Measurements from ENCODE around the gene GAB4. TPM values are rescaled to one million over a fixed set of nuclear protein-coding genes. Genes with fewer than 3 reads are reported as not detected.

The GAB4 gene, protein sequence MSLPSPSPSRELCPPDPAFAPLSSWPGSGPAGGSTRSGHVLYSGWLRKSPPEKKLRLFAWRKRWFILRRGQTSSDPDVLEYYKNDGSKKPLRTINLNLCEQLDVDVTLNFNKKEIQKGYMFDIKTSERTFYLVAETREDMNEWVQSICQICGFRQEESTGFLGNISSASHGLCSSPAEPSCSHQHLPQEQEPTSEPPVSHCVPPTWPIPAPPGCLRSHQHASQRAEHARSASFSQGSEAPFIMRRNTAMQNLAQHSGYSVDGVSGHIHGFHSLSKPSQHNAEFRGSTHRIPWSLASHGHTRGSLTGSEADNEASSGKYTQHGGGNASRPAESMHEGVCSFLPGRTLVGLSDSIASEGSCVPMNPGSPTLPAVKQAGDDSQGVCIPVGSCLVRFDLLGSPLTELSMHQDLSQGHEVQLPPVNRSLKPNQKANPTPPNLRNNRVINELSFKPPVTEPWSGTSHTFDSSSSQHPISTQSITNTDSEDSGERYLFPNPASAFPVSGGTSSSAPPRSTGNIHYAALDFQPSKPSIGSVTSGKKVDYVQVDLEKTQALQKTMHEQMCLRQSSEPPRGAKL
- not detected in 2 replicates for total RNA-seq
- polyA plus RNA-seq, result not detected in 2 replicates
- not detected in 2 replicates for polyA plus RNA-seq (2012)
- not detected in 2 replicates for polyA minus RNA-seq (ENCODE audit: low replicate concordance)

DNA sequence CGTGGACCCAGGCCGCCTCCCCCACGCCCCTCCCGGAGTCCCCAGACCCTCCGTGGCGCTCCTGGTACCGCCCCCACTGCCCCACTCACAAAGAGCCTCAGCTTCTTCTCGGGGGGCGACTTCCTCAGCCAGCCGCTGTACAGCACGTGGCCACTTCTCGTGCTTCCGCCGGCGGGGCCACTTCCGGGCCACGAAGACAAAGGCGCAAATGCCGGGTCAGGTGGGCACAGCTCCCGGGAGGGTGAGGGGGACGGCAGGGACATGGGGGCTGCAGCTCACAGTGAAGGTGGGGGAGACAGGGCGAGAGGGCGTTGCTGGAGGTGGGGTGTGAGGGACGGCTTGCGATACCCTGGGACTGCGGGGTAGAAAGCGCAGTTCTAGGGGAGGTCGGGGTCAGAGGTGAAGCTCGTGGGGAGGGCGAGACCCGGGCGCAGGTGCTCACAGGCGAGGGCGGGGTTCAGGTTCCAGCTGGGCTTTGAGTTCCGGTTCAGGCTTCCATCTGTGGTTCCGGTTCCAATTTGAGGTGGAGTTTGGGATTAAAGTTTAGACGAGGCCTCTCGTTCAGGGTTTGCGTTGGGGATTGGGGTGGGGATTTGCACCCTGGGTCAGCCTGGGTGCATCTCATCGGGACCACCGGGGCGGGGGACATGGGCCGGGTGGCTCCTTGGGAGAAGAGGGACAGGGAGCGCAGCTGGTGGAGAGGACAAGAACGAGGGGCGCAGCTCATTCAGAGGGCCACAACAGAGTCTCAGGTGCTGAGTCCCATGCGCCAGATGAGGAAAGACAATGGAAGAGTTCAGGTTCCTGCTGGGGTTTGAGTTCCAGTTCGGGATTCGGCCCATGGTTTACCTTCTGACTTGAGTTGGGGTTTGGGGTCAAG, at the start of gene GAB4:
Gene GAB4, minus strand, starts transcription at position 371 of the 880 bp plus-strand sequence. Its CDS starts 108 bp downstream, at position 263.
- no peaks in the 10 kb centered on the region for H3K36me3 ChIP-seq (ENCODE audit: control insufficient read depth, insufficient read depth, low read length)
- no peak within 1 kb of the TSS for H3K9ac ChIP-seq (ENCODE audit: insufficient read depth, low read length)
- no peaks in the 10 kb centered on the region for H3K9me3 ChIP-seq (ENCODE audit: control insufficient read depth, insufficient read depth, low read depth, low read length)
- no peak within 1 kb of the TSS for H3K27ac ChIP-seq (ENCODE audit: insufficient read depth, low read length)
- no peak within 1 kb of the TSS for H2AFZ ChIP-seq (ENCODE audit: low read length)
- H3K79me2 ChIP-seq (ENCODE audit: control insufficient read depth, insufficient read depth, low read length), result no peaks in the 10 kb centered on the region
- DNase-seq (ENCODE audit: low read depth in 2 of 2), result no peak
- no peak within 1 kb of the TSS for H3K4me2 ChIP-seq (ENCODE audit: extremely low read depth, insufficient read depth, low read length)
- H3K27me3 ChIP-seq (ENCODE audit: control insufficient read depth, insufficient read depth, low read length), result no peaks in the 10 kb centered on the region
- no peaks in the 10 kb centered on the region for H4K20me1 ChIP-seq (ENCODE audit: control insufficient read depth, extremely low read depth, insufficient read depth, low read length)
- no peak for TF ChIP-seq EZH2 (IDR thresholded peaks at IDR 0.05; ENCODE audit: low read length, missing control alignments)
- TF ChIP-seq, protein P1, sequence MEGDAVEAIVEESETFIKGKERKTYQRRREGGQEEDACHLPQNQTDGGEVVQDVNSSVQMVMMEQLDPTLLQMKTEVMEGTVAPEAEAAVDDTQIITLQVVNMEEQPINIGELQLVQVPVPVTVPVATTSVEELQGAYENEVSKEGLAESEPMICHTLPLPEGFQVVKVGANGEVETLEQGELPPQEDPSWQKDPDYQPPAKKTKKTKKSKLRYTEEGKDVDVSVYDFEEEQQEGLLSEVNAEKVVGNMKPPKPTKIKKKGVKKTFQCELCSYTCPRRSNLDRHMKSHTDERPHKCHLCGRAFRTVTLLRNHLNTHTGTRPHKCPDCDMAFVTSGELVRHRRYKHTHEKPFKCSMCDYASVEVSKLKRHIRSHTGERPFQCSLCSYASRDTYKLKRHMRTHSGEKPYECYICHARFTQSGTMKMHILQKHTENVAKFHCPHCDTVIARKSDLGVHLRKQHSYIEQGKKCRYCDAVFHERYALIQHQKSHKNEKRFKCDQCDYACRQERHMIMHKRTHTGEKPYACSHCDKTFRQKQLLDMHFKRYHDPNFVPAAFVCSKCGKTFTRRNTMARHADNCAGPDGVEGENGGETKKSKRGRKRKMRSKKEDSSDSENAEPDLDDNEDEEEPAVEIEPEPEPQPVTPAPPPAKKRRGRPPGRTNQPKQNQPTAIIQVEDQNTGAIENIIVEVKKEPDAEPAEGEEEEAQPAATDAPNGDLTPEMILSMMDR (conservative IDR thresholded peaks at IDR 0.05 in 1 of 2, IDR thresholded peaks at IDR 0.05 in 1 of 2; ENCODE audit: low read depth in 1 of 2, low read length in 2 of 2), result no peak
- H3K4me3 ChIP-seq (replicated peaks in 1 of 4; ENCODE audit: control extremely low read depth in 1 of 4, insufficient read depth in 1 of 4, low read depth in 3 of 4, low read length in 4 of 4), result no peak within 1 kb of the TSS
- no peaks in the 10 kb centered on the region for H3K4me1 ChIP-seq (ENCODE audit: control insufficient read depth, extremely low read depth, insufficient read depth, low read length)

DNA sequence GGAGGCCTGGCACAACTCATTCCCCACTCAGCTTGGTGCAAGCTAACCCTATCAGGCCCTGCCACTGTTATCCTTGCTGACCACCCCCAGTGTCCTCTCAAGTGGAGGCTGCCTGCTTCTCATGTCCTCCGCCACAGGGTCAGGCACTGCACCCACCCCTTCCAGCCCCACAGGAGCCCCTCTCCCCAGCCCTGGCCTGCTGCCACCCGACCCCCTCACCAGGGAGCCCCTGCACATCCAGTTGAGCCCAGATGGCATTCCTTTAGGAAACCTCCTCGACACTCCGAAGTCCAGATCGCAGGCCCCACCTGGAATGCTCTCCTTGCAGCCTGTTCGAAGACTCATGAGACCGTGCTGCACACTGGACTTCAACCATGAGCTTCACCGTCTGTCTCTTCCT, 48.8 kb upstream of the GAB4 start:
- Histone ChIP-seq H4K20me1 (ENCODE audit: control insufficient read depth, extremely low read depth, insufficient read depth, low read length) (no peaks in the 10 kb centered on the region), H3K9ac (ENCODE audit: insufficient read depth, low read length) (no peak overlapping the region), H3K4me3 (replicated peaks in 1 of 4; ENCODE audit: control extremely low read depth in 1 of 4, insufficient read depth in 1 of 4, low read depth in 3 of 4, low read length in 4 of 4) (no peak overlapping the region), H3K27me3 (ENCODE audit: control insufficient read depth, insufficient read depth, low read length) (no peaks in the 10 kb centered on the region), H3K4me2 (ENCODE audit: extremely low read depth, insufficient read depth, low read length) (no peak overlapping the region), H3K27ac (ENCODE audit: insufficient read depth, low read length) (no peak overlapping the region), H3K36me3 (ENCODE audit: control insufficient read depth, insufficient read depth, low read length) (no peaks in the 10 kb centered on the region), H3K9me3 (ENCODE audit: control insufficient read depth, insufficient read depth, low read depth, low read length) (no peaks in the 10 kb centered on the region), H3K4me1 (ENCODE audit: control insufficient read depth, extremely low read depth, insufficient read depth, low read length) (no peaks in the 10 kb centered on the region), H3K79me2 (ENCODE audit: control insufficient read depth, insufficient read depth, low read length) (no peaks in the 10 kb centered on the region), H2AFZ (ENCODE audit: low read length) (no peak overlapping the region)
- TF ChIP-seq, protein P1 (conservative IDR thresholded peaks at IDR 0.05 in 1 of 2, IDR thresholded peaks at IDR 0.05 in 1 of 2; ENCODE audit: low read depth in 1 of 2, low read length in 2 of 2), result no peak
- TF ChIP-seq EZH2 (IDR thresholded peaks at IDR 0.05; ENCODE audit: low read length, missing control alignments), result no peak
- DNase-seq (ENCODE audit: low read depth in 2 of 2), result no peak

DNA sequence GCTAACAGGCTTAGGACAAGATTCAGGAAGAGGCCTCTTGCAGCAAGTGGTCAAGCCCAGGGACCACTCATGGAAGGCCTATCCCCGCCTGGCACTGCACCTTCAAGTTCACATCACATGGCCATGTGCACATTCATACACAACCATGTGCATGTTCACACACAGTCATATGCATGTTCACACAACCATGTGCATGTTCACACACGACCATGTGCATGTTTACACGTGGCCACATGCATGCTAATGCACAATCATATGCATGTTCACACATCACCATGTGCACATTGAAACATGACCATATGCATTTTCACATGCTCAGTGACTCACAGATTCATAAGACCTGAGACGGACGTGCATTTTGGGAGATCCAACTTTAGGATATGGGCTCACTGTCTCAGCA, 48.0 kb upstream of the GAB4 start:
- no peak for DNase-seq (ENCODE audit: low read depth in 2 of 2)
- Histone ChIP-seq H3K79me2 (ENCODE audit: control insufficient read depth, insufficient read depth, low read length) (no peaks in the 10 kb centered on the region), H3K9ac (ENCODE audit: insufficient read depth, low read length) (no peak overlapping the region), H3K4me3 (replicated peaks in 1 of 4; ENCODE audit: control extremely low read depth in 1 of 4, insufficient read depth in 1 of 4, low read depth in 3 of 4, low read length in 4 of 4) (no peak overlapping the region), H2AFZ (ENCODE audit: low read length) (no peak overlapping the region), H3K4me1 (ENCODE audit: control insufficient read depth, extremely low read depth, insufficient read depth, low read length) (no peaks in the 10 kb centered on the region), H4K20me1 (ENCODE audit: control insufficient read depth, extremely low read depth, insufficient read depth, low read length) (no peaks in the 10 kb centered on the region), H3K4me2 (ENCODE audit: extremely low read depth, insufficient read depth, low read length) (no peak overlapping the region), H3K36me3 (ENCODE audit: control insufficient read depth, insufficient read depth, low read length) (no peaks in the 10 kb centered on the region), H3K27ac (ENCODE audit: insufficient read depth, low read length) (no peak overlapping the region), H3K27me3 (ENCODE audit: control insufficient read depth, insufficient read depth, low read length) (no peaks in the 10 kb centered on the region), H3K9me3 (ENCODE audit: control insufficient read depth, insufficient read depth, low read depth, low read length) (no peaks in the 10 kb centered on the region)
- no peak for TF ChIP-seq EZH2 (IDR thresholded peaks at IDR 0.05; ENCODE audit: low read length, missing control alignments)
- TF ChIP-seq, protein P1 (conservative IDR thresholded peaks at IDR 0.05 in 1 of 2, IDR thresholded peaks at IDR 0.05 in 1 of 2; ENCODE audit: low read depth in 1 of 2, low read length in 2 of 2), result no peak

Data from fibroblast of lung (primary cell).